SHP77 (cell line): ENCODE results near the gene ZCCHC24.
"Not testable (repeated sequence)": the region's sequence is repeated elsewhere in the genome, so short reads cannot be mapped to it uniquely, and the experiment has no call there.

Experiments used
- DNase-seq, 2 experiments: peaks; one replicate each; lab custom pipeline; 2025; lab: John Stamatoyannopoulos, UW

The ZCCHC24 gene

DNA sequence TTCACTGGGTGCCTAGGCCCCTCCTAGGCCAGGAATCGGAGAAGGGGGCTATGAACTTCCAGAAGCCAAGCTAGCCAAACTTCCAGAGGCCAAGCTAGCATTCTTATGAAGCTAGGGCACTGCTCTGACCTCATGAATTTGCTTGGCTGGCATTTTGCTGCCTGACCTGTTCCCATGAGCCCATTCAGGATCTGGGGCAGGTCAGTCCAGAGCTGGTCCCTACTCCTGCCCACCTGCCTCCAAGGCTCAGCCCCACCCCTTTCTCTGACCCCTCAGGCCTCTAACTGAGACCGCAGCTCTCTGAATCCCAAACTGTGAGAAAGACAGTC, 99.4 kb downstream of the ZCCHC24 start:
- DNase-seq = no peak

DNA sequence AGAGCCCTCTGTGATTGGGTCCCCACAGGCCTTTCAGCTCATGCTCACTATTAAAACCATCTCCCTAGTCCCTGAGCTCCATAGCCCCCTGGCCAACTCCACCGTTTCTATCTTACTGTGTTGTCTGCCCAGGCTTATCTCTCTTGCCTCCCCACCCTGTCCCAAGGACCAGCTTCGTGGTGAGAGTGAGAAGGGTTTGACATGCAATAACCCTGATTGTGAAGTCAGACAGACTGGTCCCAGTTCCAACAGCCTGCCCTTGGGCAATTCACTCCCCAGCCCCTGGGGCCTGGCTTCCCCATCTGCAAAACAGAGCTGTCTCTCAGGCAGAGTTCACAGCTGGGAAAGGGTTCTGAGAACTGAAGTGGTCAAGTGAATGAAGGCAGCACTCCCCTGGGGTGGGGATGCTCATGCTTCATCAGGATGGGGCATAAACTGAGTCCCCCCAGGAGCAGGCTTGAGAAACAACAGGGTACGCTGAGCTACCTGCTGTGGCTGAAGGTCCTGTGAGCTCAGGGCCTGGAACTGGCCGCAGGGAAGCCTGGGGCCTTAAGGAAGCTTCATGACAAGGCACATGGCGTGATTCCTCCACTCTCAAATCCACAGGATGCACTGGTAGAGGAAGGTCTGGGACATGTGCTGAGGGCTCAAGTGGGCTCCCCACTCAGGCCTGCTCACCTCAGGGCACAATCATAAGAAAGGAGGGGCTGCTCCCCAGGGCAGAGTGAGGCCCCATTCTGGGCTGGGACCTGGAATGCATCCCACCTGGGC, 100.0 kb downstream of the ZCCHC24 start:
- no peak for DNase-seq

DNA sequence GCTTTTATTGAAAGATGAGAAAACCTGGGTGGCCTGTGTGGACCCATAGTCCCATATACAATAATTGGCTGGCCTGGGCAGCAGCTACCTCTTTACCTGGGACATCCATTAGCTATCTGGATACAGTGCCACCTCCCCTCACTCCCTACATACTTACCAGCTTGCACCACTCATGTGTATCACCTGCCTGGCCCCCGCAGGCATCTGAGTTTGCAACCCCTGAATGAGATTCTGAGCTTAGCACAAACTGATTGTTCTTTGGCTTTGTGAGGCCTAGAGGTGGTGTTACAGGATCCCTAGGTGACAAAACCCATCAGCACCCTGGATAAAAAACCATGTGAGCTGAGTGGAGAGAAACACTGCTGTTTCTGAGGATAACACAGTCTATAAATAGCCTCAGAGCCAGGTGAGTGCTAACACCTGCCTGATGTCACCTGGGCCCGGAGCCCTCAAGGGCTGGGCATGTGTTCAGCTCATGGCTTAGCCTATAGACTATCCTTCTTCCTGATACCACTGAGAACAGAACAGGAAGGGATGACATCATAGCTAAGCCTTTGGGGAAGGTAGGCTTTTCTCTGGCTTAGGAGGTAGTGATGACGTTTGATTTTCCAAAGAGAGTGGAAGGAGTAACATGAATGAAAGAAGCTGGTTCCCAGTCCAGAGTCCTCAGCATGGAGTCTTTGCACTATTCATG, 100.8 kb downstream of the ZCCHC24 start:
- DNase-seq = no peak

DNA sequence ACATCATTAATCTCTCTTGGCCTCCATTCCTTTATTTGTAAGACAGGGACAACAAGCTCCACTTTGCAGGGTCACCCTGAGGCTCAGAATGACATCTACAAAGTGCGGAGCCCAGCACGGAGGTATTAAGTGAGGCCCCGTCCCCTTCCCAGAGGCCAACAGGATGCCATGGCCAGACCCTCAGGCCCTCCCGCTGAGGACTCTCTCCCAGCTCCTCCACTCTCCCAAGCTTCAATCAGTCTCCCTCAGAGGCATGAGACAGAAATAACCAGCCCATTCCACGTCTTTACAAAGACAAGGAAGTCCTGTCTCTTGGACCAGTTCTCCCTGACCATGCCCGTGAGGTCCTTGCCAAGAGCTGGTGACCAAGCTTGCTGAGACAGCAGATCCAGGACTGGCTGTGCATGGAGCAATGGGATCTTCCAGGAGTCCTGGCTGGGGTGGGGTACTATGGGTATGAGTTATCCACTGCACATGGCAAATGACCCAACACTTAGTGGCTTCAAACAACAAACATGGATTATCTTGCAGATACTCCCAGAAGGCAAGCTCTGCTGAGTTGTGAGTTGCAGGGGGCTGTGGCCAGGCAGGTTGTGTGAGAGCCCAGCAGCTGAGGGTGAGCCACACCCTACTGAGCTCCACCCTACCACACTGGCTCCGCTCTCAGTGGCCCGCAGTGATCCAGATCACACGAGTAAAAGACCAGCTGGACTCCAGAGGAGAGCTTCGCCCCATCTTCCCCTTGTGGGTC, 102.4 kb downstream of the ZCCHC24 start:
- no peak for DNase-seq

DNA sequence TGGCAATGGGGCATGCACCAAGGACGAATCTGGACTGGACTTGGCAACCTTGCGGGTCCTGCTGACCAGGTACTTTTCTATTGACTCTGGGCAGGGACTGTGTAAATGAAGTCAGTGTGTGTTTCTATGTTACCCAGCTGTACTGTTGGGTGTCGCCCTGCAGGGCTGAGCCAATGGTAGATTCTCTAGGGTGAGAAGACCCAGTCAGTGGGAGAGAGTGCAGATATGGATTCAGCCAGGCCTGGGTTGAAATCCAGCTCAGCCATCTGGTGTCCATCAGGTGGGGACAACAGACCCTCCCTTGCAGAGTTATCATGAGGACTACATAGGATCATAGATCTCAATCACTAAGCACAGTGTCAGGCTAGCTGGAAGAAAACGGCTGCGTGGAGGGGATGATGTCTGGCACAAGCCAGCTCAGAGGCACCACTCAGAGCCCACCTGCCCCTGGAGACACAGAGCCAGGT, 103.1 kb downstream of the ZCCHC24 start:
- no peak for DNase-seq

DNA sequence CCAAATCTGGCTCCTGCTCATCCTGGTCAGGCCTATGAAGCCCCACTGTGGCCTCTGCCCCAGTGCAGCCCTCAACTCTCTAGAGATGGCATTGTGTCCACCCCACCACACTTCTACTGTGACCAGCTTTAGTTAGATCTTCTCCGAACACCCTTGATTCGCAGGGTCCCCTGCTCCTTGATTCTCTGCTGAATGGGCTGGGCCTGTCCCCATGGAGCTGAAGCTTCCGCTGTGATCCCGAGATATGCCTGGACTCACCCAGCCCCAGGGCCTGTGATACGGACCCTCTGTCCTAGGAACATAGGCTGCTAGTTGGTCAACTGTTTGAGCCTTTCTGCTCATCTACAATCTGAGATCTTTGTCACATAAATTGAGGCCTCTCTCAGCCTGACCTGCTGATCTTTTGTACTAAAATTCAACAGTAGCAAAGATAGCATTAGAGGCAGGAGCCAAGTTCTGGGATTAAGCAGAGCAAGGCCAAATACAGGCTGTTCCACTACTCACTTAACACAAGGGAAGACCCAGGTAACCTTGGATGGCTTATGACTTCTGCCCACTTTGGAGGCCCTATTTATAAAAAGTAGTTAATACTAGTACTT, 104.7 kb downstream of the ZCCHC24 start:
- DNase-seq = no peak

DNA sequence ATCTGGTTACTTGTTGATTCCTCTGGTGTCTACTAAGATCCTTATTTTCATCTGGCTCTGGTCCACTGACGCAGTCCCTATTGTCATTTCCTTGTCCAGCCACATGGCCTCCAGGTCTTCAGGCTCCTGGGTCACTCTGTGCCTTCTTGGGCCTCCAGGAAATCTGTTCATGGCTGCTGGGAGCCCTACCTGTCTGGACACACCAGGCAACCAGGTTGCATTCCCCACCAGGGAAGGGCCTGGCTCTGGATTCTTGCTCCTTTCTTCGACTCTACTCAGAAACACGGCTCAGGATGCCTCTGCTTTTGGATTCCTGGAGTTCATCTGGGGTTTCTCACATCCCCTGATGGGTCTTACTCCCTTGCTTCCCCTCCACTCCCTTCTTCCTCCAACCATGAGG, 106.2 kb downstream of the ZCCHC24 start:
- no peak for DNase-seq

DNA sequence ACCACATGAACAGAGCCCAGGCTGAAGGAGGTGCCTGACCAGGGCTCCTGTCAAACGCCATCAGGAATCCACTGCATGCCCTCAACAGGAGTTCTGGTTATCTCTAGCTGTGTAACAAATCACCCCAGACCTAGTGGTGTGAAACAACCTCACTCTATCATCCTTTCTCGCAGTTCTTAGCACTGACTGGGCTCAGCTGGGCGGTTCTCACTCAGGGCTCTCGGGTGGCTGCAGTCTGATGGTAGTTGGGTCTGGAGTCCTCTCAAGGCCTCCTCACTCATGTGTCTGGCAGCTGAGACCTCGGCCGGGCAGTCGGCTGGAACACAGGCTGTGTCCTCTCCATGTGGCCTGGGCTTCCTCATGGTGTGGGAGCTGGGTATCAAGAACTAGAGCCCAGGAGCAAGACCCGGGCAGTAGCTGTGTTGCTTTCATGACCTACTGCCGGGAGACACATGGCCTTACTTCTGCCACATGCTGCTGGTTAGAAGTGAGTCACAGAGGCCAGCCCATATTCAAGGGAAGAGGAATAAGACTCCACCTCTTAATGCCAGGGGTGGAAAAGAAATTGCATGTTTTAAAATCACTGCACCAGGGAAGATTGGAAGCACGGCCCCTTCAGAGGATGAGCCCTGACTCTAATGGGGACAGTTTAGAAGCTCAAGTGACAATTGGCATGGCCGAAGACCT, 107.5 kb downstream of the ZCCHC24 start:
- DNase-seq = not testable (repeated sequence)

DNA sequence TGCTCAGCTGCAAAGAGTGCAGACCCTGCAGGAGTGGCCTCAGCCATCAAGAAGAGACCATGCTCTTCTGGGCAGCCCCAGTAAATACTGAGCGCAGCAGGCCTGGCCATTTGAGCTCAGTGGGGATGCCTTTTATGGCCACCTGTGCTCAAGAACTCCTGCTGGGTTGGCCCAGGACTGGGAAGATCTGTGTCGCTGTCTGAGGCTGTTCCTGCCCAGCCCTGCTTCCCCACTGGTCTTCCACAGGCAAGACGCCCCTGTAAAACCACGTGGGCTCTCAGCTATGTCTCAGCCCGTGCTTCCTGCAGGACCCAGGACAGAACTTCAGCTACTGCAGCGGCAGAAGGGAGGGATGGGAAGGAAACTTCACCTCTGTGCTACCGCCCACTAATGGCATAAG, 108.7 kb downstream of the ZCCHC24 start:
- DNase-seq = no peak

DNA sequence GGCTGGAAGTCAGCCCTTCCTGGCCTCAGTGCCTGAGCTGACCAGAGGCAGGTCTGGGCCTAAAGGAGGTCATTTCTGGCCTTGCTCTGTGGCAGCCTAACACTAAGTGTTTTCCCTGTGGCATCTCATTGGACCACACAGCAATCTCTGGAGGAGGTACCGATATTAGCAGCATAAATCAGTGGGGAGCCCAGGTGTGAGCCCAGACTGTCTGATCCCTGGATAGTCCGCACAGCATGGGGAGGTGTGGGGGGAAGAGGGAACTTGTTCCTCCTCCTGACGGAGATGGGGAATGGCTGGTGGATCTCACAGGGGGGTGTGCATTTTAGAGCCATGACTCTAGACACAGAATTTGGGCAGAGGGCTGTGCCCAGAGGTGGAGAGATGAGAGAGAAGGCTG, 109.1 kb downstream of the ZCCHC24 start:
- DNase-seq = no peak

DNA sequence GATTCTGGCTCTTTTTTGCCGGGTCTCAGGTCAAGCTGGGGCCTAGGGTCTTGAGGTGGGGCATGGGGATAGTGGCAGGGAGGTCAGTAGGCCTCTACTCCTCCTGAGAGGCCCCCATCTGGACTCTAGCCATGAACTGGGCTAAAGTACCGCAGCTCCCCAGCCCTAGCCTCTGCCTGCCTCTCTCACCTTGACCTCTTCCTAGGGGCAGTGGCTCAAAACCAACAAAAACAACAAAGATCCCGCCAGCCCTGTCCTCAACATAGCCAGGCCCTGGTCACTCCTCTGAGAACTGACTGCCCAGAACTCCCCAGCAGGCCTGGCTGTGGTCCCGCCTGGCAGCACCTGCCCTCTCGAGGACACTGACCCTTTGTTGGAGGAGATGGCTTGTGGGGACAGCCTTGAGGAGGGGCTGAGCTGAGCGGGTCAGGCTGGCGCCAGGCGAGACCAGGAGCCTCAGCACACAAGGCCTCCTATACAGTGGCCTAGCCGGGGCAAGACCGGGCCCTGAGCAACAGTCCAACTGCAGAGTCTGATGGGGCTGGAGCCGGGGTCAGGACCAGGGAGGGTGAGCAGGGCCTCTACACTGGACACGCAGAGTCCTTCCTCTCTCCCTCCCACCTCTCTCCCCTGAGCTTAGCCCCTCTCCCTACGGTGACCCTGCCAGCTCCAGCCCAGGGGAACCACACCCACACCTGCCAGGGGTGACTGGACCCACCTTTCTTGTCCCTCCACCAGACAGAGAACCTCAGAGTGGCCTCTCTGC, 109.8 kb downstream of the ZCCHC24 start:
- no peak for DNase-seq

DNA sequence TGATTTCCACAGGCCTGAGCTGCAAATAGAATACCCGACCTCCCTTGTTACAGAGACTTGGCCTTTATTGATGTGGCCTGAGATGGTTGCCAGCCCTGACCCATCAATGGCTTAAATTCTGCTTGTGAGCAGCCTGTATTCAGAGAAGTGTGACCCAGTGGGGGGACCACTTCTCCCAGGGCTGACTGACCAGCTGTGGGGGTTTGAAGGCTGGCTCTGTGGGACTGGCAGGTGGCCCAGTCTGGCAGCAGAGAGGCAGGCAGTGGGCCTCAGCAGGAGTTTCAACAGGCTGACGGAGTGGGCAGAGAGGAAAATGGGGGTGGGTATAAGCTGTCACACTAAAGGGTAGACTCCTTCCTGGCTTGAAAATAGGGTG, 110.3 kb downstream of the ZCCHC24 start:
- no peak for DNase-seq

DNA sequence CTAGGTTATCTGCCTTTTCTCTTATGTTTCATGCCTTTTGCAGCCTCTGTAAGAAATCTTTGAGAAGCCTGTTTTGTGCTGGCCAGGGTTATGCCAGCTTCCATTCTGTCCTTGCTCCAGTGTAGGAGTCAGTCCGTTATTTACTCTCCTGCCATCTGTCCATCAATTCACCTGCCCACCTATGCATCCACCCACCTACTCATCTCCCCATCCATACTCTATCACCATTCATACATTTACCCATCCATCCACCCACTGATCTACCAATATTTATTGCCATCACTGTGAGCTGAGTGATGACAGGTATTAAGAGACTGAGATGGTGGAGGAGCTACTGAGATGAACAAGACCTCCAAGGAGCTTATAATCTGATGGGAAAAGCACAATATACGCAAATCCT, 110.9 kb downstream of the ZCCHC24 start:
- DNase-seq = no peak

DNA sequence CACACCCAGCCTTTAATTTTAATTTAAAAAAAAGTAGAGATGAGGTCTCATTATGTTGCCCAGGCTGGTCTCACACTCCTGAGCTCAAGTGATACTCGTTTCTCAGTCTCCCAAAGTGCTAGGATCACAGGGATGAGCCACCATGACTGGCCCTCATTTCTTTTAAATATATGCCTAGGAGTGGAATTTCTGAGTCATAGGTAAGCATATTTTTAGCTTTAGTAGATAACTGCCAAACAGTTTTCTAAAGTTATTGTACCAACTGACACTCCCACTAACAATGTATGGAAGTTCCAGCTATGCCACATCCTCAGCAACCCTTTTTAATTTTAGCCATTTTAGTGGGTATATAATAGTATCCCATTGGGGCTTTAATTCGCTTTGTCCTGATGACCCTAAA, 111.9 kb downstream of the ZCCHC24 start:
- no peak for DNase-seq

DNA sequence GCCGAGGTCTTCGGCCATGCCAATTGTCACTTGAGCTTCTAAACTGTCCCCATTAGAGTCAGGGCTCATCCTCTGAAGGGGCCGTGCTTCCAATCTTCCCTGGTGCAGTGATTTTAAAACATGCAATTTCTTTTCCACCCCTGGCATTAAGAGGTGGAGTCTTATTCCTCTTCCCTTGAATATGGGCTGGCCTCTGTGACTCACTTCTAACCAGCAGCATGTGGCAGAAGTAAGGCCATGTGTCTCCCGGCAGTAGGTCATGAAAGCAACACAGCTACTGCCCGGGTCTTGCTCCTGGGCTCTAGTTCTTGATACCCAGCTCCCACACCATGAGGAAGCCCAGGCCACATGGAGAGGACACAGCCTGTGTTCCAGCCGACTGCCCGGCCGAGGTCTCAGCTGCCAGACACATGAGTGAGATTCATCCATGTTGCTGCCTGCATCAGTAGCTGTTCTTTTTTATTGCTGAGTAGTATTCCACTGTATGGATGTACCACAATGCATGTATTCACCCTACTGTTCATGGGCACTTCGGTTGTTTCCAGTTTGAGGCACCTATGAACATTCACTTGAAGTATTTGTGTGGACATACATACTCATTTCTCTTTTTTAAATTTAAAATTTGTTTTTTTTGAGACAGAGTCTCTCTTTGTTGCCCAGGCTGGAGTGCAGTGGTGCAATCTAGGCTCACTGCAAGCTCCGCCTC, 112.7 kb downstream of the ZCCHC24 start:
- DNase-seq = not testable (repeated sequence)
